ENCODE data around the gene TUBA1C.
"Not testable (repeated sequence)": the region's sequence is repeated elsewhere in the genome, so short reads cannot be mapped to it uniquely, and the experiment has no call there.

Gene TUBA1C

DNA sequence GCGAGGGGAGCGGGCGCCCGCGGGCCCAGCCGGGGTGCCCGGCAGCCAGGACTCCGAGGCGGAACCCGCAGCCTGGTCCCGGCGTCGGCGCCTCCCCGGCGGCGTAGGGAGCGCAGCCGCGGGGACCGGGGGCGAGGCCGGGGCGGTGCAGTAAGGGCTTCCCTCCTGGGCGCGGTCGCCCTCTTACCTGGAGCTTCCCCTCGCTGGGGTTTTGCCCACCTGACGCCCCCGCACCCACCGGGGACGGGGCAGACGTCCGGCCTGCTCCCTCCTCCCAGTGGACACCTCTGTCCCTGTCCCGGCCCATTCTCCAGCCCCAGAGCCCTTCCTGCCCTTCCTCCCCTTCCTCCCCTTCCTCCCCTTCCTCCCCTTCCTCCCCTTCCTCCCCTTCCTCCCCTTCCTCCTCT lies 413 bp upstream of the TUBA1C start:
- no peak for FAIRE-seq
- DNase-seq (ENCODE audit: insufficient read length, low spot score) = no peak

DNA sequence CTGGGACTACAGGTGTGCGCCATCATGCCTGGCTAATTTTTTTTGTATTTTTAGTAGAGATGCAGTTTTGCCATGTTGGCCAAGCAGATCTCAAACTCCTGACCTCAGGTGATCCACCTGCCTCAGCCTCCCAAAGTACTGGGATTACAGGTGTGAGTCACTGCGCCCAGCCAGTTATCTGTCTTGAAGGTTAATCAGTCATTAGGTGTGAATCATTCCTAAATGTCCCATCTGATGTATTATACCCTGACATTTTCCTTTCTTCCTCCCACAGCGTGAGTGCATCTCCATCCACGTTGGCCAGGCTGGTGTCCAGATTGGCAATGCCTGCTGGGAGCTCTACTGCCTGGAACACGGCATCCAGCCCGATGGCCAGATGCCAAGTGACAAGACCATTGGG lies 4.3 kb downstream of the TUBA1C start:
- not testable (repeated sequence) for DNase-seq (ENCODE audit: insufficient read length, low spot score); FAIRE-seq

More for the DNA sequence above, 413 bp upstream of the TUBA1C start:
- TF ChIP-seq POLR2A (IDR thresholded peaks at IDR 0.05; ENCODE audit: low read depth, low read length) = peak; percentile 62; the same call in 1 of the 2 replicates

DNA sequence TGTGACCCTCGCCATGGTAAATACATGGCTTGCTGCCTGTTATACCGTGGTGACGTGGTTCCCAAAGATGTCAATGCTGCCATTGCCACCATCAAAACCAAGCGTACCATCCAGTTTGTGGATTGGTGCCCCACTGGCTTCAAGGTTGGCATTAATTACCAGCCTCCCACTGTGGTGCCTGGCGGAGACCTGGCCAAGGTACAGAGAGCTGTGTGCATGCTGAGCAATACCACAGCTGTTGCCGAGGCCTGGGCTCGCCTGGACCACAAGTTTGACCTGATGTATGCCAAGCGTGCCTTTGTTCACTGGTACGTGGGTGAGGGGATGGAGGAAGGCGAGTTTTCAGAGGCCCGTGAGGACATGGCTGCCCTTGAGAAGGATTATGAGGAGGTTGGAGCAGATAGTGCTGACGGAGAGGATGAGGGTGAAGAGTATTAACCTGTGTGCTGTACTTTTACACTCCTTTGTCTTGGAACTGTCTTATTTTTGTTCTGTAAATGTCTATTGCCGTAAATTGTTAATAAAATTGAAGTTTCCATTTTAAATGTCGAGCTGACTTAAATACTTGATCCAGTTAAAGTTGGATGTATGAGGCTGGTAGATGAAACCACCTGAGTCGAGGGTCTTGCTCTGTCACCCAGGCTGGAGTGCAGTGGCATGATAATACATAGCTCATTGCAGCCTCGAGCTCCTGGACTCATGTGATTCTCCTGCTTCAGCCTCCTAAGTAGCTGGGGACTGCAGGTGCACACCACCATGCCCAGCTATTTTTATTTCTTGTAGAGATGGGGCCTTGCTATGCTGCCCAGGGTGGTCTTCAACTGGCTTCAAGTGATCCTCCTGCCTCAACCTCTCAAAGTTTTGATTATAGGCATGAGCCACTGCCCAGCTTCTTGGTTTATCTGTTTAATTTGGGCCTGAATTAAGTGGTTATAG lies 8.2 kb downstream of the TUBA1C start:
- no peak for TF ChIP-seq POLR2A (IDR thresholded peaks at IDR 0.05; ENCODE audit: low read depth, low read length)
- DNase-seq (ENCODE audit: insufficient read length, low spot score) (no peak), FAIRE-seq (no peak)

DNA sequence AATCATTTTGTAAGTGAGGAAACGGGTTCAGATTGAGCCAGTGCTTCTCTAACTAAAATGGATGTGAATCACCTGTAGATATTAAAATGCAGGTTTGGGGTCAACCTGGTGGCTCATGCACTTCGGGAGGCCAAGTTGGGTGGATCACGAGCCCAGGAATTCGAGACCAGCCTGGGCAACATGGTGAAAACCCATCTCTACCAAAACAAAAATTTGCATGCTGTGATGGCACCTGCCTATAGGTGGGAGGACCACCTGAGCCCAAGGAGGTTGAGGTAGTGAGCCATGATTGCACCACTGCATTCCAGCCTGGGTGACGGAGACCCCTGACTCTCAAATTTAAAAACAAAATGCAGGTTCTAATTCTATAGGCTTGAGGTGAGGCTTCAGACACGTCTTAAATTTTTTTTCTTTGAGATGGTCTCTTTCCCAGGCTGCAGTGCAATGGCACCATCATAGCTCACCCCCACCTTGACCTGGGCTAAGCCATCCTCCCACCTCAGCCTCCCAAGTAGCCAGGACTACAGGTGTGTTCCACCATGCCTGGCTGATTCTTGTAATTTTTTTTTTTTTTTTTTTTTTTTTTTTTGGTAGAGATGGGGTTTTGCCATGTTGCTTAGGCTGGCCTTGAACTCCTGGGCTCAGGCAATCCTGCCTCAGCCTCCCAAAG lies 9.0 kb downstream of the TUBA1C start:
- no peak for DNase-seq (ENCODE audit: insufficient read length, low spot score)
- FAIRE-seq = no peak
- no peak for TF ChIP-seq POLR2A (IDR thresholded peaks at IDR 0.05; ENCODE audit: low read depth, low read length)

DNA sequence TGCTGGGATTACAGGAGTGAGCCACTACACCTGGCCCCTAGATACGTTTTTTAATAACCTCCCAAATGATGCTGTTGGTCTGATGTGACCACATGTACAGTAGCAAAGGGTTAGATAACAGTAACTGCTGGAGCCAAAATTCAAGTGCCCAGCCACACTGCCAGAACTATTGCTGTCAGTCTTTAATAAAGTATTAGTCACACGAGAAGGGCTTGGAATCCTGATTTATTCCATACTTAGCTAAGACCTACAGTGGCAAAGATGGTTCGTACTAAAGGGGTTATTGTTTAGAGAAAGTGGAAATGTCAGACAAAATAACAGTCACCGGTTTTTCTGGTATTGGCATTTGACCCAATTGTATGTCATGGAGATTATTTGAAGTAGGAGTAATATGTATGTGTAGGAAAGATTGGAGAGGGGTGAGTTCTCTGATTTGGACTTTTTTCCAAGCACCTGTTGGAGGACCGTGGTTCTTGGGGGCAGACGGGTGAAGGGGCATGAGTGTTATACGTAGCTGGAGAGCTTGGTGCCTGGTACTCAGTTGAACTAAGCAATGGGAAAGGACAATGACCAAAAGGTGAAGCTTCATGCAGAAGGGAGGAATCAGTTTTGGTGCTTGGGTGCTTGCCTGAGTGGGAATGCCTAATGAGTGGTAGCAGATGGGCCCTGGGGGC lies 9.7 kb downstream of the TUBA1C start:
- FAIRE-seq (no peak), DNase-seq (ENCODE audit: insufficient read length, low spot score) (no peak)
- TF ChIP-seq POLR2A (IDR thresholded peaks at IDR 0.05; ENCODE audit: low read depth, low read length) = no peak

DNA sequence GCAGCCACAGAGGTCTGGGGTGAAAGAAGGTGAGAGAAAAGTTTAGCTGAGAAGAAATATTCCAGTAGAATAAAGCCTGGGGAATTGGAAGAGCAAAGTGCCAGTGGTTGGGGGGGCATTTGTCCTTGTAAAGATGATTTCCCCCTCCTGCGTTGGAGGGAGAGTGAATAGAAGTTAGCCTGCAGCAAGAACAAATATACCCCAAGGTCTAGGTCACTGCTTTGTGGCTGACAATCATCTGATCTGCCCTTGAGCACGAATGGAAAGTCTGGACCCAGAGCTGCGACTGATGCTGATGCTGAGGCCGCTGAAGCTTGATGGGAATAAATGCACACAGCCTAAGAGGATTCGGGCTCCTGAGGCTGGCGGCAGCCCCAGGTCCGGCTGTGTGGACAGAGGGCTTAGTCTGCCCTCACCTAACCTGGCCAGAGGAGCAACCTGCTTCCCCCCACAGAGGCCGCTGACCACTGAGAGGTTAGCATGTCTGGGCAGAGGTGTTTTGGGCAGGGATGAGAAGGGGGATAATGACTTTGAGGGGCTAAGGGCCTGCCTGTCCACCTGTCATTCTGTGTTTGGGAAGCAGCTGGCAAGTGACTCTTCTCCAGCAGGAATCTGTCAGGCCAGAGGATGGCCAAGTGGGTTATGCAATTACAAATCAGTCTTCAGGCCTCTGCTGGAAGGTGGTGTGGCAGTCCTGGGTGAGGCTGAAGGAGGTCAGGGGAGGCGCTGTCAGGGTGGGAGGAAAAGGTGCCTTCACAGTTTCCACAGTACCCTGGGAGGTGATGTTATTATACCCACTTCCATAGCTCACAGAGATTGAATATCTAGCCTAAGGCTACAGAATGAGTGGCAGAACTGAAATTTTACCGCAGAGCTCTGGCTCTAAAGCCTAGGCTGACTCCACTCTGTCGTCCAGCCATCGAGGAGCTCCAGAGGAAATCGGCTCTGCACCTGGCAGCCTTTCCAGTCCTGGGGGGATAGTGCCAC lies 11.7 kb downstream of the TUBA1C start:
- DNase-seq (ENCODE audit: insufficient read length, low spot score) = no peak
- no peak for FAIRE-seq
- TF ChIP-seq POLR2A (IDR thresholded peaks at IDR 0.05; ENCODE audit: low read depth, low read length) = no peak

DNA sequence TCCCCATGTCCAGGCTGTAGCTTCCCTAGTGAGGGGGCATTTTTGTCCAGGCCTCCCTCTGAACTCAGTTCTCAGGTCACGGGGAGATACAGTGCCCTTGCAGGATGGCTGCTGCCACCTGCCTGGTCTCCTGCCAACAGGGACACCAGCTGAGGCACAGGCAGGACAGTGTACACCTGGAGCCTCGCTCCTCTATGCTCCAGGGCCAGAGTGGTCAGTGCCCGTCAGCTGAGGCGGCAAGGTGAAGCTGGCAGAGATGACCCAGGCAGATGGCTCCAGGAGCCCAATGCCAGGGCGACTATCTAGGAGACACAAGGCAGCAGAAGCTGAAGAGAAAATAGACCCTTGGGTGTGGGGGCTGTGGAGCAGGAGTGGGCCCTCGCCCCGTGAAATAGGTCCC lies 12.6 kb downstream of the TUBA1C start:
- no peak for DNase-seq (ENCODE audit: insufficient read length, low spot score)

DNA sequence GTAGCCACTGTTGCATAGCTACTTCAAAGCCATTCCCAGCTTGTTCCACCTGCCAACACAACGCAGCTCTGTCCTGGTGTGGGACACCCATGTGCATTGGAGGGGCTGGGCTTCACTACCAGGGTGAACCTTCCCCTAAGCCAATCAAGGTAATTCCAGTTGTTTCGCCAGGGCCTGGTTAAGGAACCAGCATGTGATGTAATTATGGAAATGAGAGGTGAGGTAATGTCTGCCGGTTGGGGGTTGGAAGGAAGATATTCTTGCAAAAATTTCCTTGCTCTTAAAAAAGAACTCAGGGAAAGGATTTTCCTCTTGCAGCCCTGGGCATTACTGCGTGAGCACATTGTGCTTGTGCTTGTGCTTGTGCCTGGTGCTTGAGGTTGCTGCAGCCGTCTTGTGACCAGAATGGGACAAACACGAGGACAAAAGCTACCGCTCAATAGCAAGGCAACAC lies 14.9 kb downstream of the TUBA1C start:
- FAIRE-seq (no peak), DNase-seq (ENCODE audit: insufficient read length, low spot score) (no peak)

More for the DNA sequence above, 12.6 kb downstream of the TUBA1C start:
- no peak for FAIRE-seq
- no peak for TF ChIP-seq POLR2A (IDR thresholded peaks at IDR 0.05; ENCODE audit: low read depth, low read length)

DNA sequence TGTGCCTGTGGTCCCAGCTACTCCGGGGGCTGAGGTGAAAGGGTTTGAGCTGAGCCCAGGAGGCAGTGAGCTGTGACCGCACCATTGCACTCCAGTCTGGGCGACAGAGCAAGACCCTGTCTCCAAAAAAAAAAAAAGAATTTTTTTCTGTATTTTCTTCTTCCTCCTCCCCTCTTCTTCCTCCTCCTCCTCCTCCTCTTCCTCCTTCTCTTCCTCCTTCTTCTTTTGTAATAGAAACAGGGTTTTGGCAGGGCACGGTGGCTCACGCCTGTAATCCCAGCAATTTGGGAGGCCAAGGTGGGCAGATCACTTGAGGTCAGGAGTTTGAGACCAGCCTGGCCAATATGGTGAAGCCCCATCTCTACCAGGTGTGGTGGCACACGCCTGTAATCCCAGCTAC lies 15.7 kb downstream of the TUBA1C start:
- DNase-seq (ENCODE audit: insufficient read length, low spot score); FAIRE-seq: not testable (repeated sequence)

More for the DNA sequence above, 14.9 kb downstream of the TUBA1C start:
- TF ChIP-seq POLR2A (IDR thresholded peaks at IDR 0.05; ENCODE audit: low read depth, low read length) = no peak

DNA sequence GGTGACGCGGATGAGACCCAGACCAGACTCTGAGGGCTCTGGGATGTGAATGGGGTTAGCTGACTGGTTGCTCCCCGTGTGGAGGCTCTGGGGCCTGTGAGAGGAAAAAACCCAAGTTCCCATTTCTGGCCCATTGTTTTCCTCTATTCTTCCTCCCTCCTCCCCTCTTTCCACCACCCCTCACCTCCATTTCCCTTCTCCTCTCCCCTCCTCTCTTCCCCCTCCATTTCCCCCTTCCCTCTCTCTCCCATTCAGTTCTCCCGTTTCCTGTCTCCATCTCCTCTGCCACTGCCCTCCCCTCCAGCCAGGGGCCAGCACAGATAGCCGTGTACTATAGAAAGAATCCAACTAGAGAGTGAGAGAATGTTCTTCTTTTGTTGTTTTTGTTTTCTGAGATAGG lies 17.4 kb downstream of the TUBA1C start:
- TF ChIP-seq POLR2A (IDR thresholded peaks at IDR 0.05; ENCODE audit: low read depth, low read length) = no peak
- no peak for DNase-seq (ENCODE audit: insufficient read length, low spot score)
- no peak for FAIRE-seq

DNA sequence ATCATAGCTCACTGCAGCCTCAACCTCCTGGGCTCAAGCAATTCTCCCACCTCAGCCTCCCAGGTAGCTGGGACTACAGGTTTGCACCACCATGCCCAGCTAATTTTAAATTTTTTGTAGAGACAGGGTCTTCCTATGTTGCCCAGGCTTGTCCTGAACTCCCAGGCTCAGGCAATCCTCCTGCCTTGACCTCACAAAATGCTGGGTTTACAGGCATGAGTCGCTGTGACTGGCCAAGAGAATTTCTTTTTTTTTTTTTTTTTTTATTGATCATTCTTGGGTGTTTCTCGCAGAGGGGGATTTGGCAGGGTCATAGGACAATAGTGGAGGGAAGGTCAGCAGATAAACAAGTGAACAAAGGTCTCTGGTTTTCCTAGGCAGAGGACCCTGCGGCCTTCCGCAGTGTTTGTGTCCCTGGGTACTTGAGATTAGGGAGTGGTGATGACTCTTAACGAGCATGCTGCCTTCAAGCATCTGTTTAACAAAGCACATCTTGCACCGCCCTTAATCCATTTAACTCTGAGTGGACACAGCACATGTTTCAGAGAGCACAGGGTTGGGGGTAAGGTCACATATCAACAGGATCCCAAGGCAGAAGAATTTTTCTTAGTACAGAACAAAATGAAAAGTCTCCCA lies 18.0 kb downstream of the TUBA1C start:
- FAIRE-seq; DNase-seq (ENCODE audit: insufficient read length, low spot score): not testable (repeated sequence)

DNA sequence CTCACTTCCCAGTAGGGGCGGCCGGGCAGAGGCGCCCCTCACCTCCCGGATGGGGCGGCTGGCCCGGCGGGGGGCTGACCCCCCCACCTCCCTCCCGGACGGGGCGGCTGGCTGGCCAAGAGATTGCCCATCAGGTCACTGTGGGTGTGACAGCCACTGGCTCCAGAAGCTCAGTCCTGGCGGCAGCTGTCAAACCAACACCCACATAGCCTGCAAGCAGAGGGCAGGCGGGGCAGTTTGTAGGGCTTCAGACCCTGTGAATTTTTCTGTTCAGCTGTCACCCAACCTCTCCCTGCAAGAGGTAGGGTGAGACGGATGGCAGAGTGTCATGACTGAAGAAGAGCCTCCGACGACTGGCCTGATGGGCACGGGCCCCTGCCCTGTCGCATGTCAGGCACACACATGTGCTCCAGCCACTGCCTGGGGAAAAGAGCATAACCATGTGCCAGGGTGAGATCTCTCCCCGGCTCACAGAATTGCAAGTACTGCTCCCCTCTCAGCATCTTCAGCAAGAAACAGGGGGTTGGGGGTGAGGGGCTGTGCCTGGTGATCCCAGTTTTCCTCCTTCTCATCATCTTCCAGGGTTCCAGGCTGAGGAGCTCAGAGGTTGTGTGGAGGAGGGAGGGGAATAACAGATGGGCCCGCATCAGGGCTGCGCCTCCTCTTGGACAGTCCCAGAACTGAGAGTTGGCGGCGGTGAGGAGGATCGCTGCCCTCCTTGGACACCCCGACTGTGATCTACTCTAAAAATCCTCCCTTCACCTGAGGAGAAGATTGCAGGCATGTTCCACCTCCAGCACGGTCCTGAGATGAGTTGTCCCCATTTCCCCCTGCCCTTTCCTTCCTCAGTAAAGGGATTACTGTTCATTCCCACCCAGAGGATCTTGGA lies 18.9 kb downstream of the TUBA1C start:
- FAIRE-seq = no peak
- no peak for TF ChIP-seq POLR2A (IDR thresholded peaks at IDR 0.05; ENCODE audit: low read depth, low read length)
- no peak for DNase-seq (ENCODE audit: insufficient read length, low spot score)

Measured in H54 (cell line).